GM13977 (cell line): Measurements from ENCODE around the gene REL.
"Not testable (repeated sequence)": the region's sequence is repeated elsewhere in the genome, so short reads cannot be mapped to it uniquely, and the experiment has no call there.

ENCODE experiments used
- DNase-seq: peaks from one replicate; pipeline ENCODE4 v3.0.0; 2012; ENCODE audit warnings: low spot score
- CTCF ChIP-seq: IDR thresholded peaks from 2 replicates; pipeline ENCODE4 v1.5.1; 2012; ENCODE audit warnings: mild to moderate bottlenecking, control low read depth; ENCODE audit not compliant: insufficient read depth; ENCODE audit errors: extremely low read depth, missing control alignments
- in situ Hi-C: fragments of 300-500 bp; cut with MboI; formaldehyde crosslinking; loops from one replicate; pipeline ENCODE4 v1.12.0; 2022; ENCODE audit warnings: low sequenced_read_pairs, low pct_unique_long_range_greater_than_20kb, mixed read lengths, inconsistent platforms; ENCODE audit not compliant: unreplicated experiment

REL gene

GRCh38 chr2:60906395-60906794 is 25.0 kb downstream of the REL start:
- no peak for DNase-seq
- in situ Hi-C loops, result no loop called here
- TF ChIP-seq CTCF, result no peak

- no peak for DNase-seq
- in situ Hi-C loops, result no loop called here
These were observed 26.0 kb downstream of the REL start for GRCh38 chr2:60907329-60907728.

GRCh38 chr2:60925994-60926740 is 44.8 kb downstream of the REL start:
- in situ Hi-C loops, result no loop called here
- TF ChIP-seq CTCF, result no peak
- DNase-seq, result no peak

More at GRCh38 chr2:60907329-60907728, 26.0 kb downstream of the REL start:
- no peak for TF ChIP-seq CTCF

- no peak for DNase-seq
- in situ Hi-C loops, result no loop called here
- no peak for TF ChIP-seq CTCF
These were observed 45.6 kb downstream of the REL start for GRCh38 chr2:60926741-60927552.

- DNase-seq, in situ Hi-C loops: not testable (repeated sequence)
These were observed 50.7 kb downstream of the REL start for GRCh38 chr2:60932061-60932460.

- in situ Hi-C loops, result no loop called here
- no peak for TF ChIP-seq CTCF
- DNase-seq, result no peak
These were observed 51.6 kb downstream of the REL start for GRCh38 chr2:60932954-60933353.

- in situ Hi-C loops, result no loop called here
- no peak for TF ChIP-seq CTCF
- no peak for DNase-seq
These were observed 52.9 kb downstream of the REL start for GRCh38 chr2:60934165-60934722.
